SW 1271 (cell line): ENCODE data around the gene TTC34.

Experiments used
- DNase-seq, 2 experiments: peaks; one replicate each; lab custom pipeline; 2025; lab: John Stamatoyannopoulos, UW

TTC34 gene

GRCh38 chr1:2828586-2829250 is 27.2 kb upstream of the TTC34 start:
- no peak for DNase-seq

- no peak for DNase-seq
Observed at GRCh38 chr1:2826736-2827292, 25.3 kb upstream of the TTC34 start.

GRCh38 chr1:2826316-2826715 is 24.8 kb upstream of the TTC34 start:
- DNase-seq, result no peak

- DNase-seq, result no peak
Observed at GRCh38 chr1:2825487-2826189, 24.1 kb upstream of the TTC34 start.

- no peak for DNase-seq
Observed at GRCh38 chr1:2824999-2825398, 23.5 kb upstream of the TTC34 start.

- DNase-seq, result no peak
Observed at GRCh38 chr1:2823921-2824610, 22.6 kb upstream of the TTC34 start.

- no peak for DNase-seq
Observed at GRCh38 chr1:2822621-2823145, 21.2 kb upstream of the TTC34 start.

GRCh38 chr1:2821966-2822620 is 20.6 kb upstream of the TTC34 start:
- no peak for DNase-seq

- no peak for DNase-seq
Observed at GRCh38 chr1:2821373-2821955, 20.0 kb upstream of the TTC34 start.

- DNase-seq, result no peak
Observed at GRCh38 chr1:2820731-2821372, 19.4 kb upstream of the TTC34 start.

- no peak for DNase-seq
Observed at GRCh38 chr1:2819831-2820730, 18.6 kb upstream of the TTC34 start.

- DNase-seq, result no peak
Observed at GRCh38 chr1:2819429-2819828, 17.9 kb upstream of the TTC34 start.

GRCh38 chr1:2817784-2818564 is 16.5 kb upstream of the TTC34 start:
- DNase-seq, result no peak

GRCh38 chr1:2816786-2817185 is 15.3 kb upstream of the TTC34 start:
- DNase-seq, result no peak

- no peak for DNase-seq
Observed at GRCh38 chr1:2815551-2815950, 14.1 kb upstream of the TTC34 start.

GRCh38 chr1:2814511-2815075 is 13.1 kb upstream of the TTC34 start:
- DNase-seq, result no peak

GRCh38 chr1:2812939-2813653 is 11.6 kb upstream of the TTC34 start:
- DNase-seq, result no peak

GRCh38 chr1:2812136-2812535 is 10.6 kb upstream of the TTC34 start:
- DNase-seq, result no peak
